KG1 (cell line): ENCODE results near the gene HS1BP3.

Experiments
- DNase-seq: peaks from one replicate; lab custom pipeline; 2025; lab: John Stamatoyannopoulos, UW

HS1BP3 gene

DNA sequence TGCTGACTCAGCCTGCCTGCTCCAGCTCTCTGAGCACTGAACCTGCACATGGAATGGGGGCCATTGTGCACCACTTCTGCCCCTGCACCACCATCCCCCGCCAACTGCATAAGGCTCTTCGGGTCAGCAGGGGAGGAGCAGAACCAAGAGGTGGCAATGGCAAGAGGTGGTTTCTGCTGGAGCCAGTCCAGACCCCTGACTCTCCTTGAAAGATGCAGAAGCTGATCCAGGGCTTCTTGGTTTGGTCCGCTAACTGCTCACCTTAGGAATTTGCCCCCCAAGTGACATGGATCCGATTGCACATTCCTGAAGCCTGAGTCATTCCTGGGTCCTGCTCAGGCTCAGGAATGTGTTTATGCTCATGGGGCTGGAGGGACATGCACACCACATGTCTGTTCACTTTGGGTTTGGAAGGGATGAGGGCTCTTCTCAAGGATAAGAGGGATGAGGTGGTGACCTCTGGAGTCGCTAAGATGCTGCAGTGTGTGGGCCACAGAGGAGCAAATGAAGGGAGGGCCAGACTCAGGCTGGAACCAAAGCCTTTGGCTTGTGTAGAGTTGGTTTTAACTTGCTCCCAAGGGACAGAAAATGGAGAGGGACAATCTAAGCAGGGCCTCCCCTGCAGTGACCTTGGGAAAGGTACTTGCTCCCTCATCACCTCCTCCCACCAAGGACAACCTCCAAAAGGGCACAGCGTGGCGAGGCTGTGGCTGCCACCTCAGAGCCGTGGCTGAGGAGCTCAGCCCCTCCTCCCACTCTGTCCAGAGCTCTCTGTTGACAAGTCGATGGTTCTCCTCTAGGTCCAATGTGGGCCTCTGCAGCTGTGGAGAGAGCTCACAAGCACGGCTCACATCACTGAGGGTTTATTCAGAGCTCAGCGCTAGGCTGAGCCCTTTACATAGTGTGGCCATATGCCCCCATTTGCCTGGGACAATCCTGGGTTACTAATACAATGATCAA lies 66.2 kb downstream of the HS1BP3 start:
- DNase-seq: no peak

DNA sequence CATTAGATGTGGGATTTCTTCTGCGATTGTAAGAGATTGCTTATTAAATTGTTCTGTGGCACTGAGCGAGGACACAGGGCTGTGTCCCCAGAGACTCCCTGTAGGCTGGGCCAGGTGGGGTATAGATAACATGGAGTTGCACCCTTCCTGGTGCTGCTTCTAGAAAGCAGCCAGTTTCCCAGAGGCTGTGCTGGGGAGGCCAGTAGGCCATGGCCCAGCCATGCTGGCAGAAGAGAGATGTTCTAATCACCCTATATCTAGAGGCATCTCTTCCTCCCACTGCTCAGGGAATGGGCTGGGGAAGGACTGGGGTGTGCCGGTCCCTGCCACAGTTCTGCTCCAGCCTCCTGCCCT lies 66.9 kb downstream of the HS1BP3 start:
- no peak for DNase-seq

DNA sequence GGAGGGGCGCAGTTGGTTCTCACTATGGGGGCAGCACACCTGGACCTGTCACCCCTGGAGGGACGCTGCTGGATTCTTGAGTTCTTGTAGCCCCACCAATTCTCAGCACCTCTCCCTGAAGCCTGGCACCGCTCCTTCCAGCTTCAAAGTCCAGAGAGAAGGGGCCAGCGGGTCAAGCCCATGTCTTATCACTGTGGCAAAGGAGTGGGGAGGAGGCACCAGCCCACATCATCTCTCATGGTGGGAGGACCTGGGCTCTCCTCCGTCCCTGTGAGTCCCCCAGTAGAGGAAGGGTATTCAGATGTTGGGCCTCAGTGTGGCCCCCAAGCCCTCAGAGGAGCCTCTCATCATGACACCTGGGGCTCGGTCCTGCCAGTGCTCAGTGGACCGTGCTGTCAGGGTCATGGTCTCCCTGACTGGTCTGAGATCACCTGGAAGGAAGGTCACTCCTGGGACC lies 67.4 kb downstream of the HS1BP3 start:
- DNase-seq: no peak

DNA sequence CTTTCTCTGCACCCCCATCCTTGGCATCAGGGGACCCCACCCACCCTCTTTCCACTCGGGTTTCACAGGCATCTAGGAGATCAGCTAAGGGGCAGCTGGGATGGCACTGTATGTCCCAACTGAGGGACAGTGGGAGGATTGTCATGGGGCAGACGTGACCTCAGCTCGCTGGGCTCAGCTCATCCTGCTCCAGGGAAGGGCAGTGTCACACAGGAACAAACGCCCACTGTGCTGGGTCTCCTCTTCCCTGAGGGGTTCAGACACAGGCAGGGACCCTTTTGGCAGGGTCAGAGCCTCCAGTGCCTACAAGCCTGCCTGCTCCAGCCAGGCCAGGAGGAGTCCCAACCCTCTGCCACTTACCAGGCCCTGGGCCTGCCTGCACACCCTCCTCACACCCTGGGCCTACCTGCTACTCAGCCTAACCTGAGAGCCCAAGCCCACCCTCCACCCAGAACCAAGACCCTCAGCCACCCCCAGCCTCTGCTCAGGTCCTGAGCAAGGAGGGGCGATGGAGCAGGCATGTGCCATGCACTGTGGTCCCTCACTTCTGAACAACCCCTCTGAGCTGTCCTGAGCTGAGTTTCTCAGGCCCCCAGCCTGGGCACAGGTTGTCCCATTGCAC lies 68.2 kb downstream of the HS1BP3 start:
- DNase-seq: no peak

DNA sequence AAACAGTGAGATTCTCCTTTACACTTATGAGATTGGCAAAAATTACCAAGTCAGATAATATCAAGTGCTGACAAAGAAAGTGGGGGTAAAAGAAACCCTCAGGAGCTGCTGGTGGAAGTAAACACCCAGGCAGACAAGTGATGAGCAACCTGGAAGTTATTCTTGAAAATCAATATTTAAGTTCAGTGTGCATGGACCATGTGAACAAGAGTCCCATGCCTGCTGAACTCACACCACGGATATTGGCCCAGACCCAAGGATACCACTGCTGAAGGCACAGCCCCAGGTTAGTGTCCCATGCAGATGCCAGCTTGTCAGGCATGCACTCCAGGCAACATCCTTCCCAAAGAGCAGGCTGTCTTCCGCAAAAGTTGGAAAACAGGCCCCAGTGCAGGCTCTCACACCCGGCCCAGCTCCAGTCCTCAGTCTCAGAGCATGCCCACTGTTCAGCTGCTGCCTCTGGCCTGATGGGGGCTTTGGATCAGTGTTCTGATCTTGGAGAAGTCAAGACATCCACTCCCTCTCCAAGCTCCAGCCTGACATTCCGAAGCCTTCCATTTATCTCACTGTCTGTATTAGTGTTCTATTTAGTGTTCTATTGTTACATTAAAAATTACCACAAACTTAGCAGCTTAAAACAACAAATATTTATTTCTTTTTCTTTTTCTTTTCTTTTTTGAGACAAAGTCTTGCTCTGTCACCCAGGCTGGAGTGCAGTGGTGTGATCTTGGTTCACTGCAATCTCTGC lies 70.0 kb downstream of the HS1BP3 start:
- no peak for DNase-seq

DNA sequence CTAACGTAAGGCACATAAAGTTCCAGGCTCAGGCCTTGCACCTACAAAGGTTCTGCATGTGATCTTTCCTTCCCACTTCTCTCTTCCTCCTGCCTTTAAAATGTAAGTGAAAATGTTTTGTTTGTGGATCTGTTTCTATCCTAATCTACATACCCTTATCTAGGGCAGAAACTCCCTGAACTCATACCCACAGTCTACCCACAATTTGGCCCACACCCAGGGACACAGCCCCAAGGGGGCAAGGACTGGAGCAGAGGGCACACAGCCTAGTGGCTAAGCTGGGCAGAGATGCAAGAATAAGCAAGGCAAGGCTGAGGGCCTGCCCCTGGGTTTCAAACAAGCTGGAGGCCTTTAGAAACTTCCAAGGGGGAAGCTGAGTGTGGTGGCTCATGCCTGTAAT lies 71.0 kb downstream of the HS1BP3 start:
- no peak for DNase-seq

DNA sequence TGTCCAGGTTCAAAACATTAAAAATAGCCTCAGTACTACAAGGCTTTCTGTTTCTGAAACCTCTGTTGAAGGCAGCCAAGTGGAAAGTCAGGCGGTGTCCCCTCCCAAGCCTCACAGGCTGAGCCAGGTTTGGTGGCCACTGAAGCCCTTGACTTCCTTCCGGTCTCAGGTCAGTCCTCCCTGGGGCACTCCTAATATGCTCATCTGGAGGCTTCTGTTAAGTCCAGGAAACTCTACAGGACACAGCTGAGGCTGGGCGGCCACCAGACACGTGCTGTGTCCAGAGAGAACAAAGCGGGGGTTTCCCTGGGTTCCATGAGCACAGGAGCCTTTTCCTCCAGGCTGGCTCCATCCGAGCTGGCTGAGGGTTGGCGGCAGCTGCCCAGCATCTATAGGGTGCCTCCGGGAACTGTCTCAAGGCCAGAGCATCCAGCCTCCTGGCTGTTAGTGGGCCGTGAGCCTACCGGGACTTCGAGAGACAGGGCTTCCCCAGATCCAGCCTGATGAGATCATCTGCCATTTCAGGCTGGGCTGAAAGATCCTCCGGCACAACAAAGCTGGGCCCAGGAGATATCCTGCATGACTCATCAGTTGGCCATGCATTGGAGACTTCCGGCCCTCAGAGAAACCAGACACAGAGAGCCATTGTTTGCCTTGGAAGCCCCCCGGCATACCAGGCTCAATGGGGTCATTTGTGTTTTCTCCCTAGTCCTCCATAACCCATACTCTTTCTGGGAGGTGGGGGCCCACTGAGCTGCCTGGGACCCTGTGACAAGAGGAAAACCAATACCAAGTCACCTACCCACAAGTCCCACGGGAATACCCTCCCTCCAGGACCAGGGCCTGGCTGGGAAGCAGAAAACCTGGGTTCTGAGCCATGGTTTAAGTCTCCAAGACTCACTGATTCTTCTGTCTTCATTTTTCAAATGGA lies 71.7 kb downstream of the HS1BP3 start:
- DNase-seq: no peak

DNA sequence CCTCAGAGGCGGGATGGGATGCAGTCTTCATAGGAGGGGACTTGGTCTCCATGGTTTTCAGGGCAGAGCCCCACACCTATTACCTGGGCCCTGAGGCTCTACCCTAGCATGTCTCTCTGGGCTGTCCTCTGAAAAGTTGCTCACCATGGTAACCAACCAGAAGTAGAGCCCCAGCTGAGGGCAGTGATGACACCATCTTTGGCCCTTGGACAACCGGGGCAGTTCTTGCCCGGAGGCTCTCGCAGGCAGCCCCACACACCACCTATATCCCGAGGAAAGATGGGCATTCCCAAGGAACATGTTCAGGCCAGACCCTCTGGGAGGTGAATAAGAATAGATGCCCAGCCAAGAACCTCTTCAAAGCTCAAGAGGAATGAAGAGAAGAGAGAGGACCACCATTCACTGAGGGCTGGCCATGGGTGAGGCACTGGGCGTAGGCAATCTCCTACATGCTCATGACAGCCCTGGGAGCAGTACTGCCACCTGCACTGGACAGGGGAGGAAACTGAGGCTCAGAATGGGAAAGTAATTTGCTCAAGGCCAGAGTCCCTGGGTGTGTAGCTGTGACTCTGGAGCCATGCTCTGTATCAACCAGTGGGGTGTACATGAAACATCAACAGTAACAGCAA lies 72.5 kb downstream of the HS1BP3 start:
- DNase-seq: no peak

DNA sequence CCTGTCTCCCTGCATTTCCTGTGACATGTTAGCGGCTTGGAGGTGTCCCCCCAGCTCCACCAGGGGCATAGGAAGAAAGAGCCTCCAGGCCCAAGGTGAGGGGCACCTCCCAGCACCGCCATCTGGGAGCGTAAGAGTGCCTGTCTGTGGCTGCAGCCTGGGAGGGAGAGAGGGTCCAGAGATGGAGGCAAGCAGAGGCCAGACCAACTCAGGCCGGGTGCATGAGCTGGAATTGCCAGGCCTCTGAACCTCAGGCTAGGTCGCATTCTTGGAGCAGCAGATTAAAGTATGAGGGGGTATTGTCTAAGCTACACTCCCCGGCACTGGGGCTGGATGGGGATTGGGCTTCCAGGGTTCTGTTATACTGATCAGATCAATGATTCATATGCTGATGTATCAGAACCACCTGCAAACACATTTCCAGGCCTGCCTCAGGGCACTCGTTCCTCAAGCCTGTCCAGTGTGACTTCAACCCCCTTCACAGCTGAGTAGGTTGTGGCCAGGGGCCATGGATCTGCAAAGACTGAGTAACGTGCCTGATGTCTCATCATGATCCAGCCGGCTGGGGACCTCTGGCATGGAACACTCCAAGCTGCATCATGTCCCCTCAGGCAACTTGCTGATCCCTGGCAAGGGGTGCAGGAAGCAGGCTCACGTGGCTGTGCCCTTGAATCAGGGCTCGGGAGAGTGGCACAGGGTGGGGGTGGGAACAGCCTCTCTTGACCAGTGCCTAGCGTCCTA lies 73.2 kb downstream of the HS1BP3 start:
- DNase-seq: no peak

DNA sequence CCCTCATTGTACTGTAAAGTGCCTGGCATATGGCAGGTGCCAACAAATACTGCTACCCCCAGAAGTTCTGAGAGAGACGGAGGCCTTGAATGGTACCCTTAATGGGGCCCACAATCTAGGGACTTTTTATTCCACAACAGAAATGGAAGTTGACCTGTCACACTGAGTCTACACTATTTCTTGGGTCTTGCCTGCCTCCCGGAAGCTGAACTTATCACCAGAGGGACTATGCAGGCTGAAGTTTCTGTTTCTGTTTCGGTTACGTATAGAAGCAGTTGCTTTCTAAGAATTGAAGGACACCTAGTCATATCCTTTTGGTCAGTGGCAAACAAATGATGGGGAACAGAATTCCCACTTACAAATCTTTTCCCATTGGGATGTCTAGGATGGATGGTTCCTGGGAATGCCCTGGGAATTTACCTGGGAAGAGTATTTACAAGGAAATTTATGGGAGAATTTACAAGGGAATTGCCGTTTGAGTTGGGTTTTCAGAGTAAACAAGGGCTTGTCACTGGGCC lies 74.2 kb downstream of the HS1BP3 start:
- no peak for DNase-seq

DNA sequence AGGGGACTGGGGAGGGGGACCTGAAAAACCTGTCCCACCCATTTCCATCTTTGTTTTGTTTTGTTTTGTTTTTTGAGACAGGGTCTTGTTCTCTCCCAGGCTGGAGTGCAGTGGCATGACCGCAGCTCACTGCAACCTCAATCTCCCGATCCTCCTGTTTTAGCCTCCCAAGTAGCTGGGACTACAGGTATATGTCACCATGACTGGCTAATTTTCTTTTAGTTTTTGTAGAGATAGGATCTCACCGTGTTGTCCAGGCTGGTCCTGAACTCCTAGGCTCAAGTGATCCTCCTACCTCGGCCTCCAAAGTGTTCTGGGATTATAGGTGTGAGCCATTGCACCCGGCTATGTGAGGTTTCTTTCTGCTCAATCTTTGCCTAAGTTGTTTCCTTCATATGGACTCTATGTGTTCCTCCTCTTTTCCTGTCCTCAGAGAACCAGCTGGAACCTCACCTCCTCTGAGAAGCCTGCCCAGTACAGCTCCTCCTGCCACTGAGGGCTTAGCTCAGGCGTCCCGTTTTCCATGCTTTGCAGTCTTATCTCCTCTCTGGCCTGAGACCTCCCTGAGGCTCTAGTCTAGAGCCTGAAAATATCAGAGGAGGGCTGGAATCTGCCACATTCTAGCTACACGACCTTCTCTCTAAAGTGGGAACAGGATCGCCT lies 74.8 kb downstream of the HS1BP3 start:
- no peak for DNase-seq

DNA sequence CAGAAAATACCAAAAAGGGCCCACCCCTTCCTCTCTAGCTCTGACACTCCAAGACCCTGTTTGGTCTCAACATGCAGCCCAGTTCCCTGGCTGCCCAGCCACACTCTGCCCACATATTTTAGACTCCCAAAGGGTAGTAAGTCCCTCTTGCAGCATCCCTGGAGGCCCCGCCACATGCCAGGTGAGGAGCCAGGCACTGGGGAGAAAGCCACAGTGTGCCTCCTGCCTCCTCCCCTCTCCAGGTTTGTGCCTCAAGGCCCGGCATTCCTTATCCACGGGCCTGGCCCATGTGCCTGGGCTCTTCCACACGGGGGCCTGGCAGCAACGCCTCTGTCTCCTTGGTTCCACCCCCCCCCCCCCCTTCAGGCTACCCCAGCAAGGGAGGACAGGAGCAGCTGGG lies 75.5 kb downstream of the HS1BP3 start:
- no peak for DNase-seq

DNA sequence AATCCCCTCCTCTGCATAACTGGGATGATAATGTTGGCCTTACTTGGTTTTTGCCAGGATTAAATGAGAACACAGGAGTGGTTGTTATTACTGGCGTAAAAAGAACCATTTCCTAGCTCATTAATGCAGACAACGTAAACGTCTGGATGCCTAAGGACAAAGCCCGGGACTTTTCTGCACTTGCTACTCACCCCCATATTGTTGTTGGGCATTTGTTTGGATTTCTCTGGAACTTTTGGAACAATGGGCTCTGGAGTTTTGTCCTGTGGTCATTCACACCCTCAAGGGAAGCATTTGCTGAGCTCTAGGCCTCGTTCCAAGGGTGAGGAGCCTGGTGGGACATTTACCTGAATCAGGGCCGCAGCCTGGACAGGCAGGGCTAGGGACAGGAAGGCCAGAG lies 76.0 kb downstream of the HS1BP3 start:
- DNase-seq: no peak

DNA sequence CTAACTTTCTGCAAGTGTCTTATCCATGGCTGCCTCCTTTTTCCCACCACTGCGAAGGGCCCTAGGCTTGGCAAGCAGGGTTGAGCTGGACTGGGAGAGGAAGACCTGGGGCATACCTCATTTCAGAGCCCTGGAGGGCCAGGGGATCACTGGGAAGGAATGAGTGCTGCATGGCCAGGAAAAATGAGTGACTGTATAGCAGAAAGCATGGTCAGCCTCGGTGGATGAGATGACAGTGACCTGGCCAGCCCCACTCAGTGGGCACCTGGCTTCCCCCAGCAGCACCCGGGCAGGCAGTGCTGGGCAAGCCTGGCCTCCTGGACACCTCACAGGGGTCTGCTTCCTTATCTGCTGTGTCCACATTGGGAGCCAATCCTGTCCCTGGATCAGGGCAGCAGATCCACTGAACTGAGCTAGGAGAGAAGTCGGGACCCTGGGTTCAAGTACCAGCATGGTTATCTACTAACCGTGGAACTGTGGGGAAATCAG lies 76.4 kb downstream of the HS1BP3 start:
- no peak for DNase-seq

DNA sequence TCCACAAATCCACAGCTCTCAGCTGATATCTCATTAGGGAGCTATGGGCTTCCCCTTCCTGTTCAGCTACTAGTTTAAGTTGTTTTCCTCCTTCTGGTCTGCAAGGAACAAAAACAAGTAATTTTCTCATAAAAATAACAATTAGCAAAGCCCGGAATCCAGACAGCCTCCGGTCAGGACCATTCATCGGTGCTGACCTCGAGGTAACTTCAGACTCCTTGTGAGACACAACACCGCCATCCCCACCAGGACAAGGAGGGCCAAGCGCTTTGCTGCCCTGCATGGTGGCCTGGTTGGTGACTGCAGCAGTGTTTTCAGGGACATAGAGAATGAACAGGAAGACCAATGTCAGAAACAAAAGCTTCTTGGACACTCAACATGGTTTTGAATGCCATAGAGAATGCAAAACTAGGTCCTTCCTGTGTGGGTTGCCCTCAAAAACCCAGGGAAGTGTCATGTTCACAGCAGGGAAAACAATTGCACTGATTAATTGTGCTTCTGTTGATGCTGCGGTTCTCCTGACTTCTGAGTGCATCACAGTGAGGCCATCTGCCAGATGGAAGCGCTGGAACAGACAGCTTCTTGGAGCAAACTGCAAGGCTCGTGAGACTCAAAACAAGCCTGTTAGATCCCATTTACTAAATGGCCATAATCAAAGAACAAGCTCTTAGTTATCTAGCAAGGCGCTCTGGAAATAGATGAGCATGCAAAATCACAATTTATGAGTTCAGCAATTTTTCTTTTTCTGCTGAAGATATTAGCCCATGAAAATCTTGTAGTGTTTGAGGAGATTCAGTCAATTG lies 77.1 kb downstream of the HS1BP3 start:
- no peak for DNase-seq

DNA sequence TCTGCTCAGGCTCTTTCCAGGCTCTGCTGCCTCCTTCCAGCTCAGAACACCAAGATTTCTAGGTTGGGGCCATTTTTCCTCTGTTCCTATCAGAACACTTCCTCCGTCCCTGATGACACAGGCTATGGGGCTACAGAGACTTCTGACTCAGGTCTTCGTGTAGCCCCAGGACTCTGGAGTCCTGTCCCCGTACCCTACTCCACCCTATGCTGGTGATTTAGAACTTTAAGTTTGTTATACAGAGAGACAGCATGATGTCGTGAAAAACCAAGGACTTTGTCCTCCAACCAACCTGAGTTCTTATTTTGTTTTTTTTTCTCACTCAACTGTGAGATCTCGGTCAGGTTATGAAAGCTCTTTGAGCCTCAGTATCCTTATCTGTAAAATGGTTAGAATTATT lies 78.7 kb downstream of the HS1BP3 start:
- DNase-seq: no peak

DNA sequence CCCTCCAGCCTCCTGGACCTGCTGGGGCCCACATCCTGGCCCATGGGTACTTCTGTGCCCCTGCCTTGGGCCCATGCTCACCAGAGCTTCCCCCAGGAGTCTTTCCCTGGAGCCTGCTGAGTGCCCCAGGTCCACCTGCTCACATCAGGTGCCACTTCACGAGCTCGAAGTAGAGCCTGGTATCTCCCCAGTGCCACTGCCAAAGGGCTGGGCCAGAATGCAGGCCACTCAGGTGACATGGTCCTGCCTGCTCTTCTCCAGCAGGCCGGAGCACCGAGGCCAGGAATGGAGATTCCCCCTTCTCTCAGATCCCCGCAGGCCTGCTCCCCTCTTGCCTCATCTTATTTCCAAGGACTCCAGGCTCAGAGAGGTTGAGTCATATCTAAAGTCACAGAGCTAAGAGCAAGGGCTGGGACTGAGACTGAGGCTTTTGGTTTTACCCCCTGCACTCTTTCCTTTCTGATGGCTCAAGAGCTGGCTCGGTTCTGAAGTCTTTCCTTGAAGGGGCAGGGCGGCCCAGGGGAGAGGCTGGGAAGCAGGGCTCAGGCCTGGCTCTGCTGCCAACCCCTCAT lies 79.2 kb downstream of the HS1BP3 start:
- DNase-seq: no peak

DNA sequence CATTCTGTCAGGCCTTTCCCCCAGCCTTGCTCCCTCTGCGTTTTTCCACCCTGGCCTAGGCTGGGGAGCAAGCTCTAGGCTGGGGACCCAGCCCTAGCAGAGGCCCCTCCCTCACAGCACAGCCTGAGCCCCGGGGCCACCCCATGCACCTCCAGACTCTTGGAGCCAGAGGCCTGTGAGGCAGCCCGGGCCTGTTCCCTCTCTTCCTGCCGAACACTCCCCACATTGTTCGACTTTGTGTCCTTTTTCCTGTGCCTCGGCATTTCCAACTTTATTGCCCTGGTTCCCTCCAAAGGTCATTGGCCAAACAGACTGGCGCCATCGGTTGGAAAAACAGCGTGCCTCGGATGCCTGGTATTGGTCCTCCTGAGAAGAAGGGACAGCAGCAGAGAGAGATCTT lies 79.7 kb downstream of the HS1BP3 start:
- DNase-seq: no peak
